T-helper 17 cell (primary cell): ENCODE results near the gene NR6A1. TPM values are rescaled to one million over a fixed set of nuclear protein-coding genes. Genes with fewer than 3 reads are reported as not detected.
"Not testable (repeated sequence)": the region's sequence is repeated elsewhere in the genome, so short reads cannot be mapped to it uniquely, and the experiment has no call there.

Experiments used
- ATAC-seq: fragments of 150-1000 bp; cut with Tn5 transposase; 2 replicates; pipeline ENCODE4 v1.10.0; 2021; ENCODE audit warnings: mild to moderate bottlenecking, moderate library complexity
- DNase-seq, 3 donors: peaks; one replicate each; pipeline versions ENCODE4 v3.0.0 to v3.0.0-alpha.2; 2020 to 2021
- H3K9me3 ChIP-seq: one replicate; pipeline ENCODE4 v1.7.0; 2013; ENCODE audit warnings: low read length, mild to moderate bottlenecking; ENCODE audit not compliant: control insufficient read depth, poor library complexity, severe bottlenecking
- H3K27ac Mint-ChIP-seq: one replicate; pipeline ENCODE4 v1.8.0; 2022; ENCODE audit warnings: mild to moderate bottlenecking, moderate library complexity, mixed read lengths
- H3K27me3 Mint-ChIP-seq: one replicate; pipeline ENCODE4 v1.8.0; 2022; ENCODE audit warnings: mixed read lengths
- H3K36me3 Mint-ChIP-seq: one replicate; pipeline ENCODE4 v1.8.0; 2022; ENCODE audit warnings: low read depth, mixed read lengths
- H3K4me1 Mint-ChIP-seq: one replicate; pipeline ENCODE4 v1.8.0; 2022; ENCODE audit warnings: mild to moderate bottlenecking, mixed read lengths
- H3K4me3 Mint-ChIP-seq: one replicate; pipeline ENCODE4 v1.8.0; 2022; ENCODE audit warnings: mild to moderate bottlenecking, moderate library complexity, mixed read lengths
- total RNA-seq, 4 donors: library from RNA in 2 of 4; stranded (reverse) in 2 of 4; gene quantifications; one replicate each; pipeline ENCODE4 v1.2.3 and lab custom pipeline; 2022 to 2026

NR6A1 gene
- total RNA-seq, 2 donors from 2014 or later = 0.08 to 0.22 TPM

DNA sequence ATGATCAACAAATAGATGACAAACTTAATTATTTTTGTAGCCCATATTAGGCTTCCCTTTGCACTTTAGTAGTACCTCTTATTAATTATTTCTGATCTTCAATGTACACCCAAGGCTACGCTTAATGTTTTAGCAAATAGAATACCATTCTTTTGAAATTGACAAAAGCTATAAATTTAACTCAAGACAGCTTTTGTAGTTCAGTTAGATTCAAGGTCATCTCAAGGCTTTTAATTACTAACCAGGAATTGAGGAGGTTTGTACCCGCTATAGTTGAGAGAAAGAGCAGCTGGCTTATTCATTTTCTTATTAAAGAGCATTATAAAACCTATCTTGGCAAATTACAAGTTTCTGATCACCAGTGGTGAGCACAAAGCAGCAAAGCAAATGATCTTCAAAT lies 15.1 kb downstream of the NR6A1 start:
- peaks cover 2% of the 10 kb centered on the region for H3K36me3 Mint-ChIP-seq
- ATAC-seq = no peak

DNA sequence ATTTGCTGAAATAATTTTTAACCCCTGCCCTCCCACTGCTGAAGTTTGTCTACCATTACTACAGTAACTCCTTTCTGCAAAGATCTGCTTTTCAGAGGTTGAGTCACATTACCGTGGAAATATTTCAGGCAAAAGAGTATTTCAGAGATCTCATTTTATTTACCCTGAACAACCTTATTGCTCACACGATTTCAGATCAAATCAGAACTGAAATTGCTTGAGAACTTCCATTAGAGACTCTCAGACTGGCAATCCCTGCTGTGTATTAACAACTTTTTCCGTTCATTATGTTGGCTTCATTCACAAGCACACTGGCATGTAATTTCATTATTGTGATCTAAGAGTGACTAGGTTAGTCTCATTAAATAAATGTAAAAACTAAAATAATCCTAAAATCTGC lies 16.1 kb downstream of the NR6A1 start:
- H3K27me3 Mint-ChIP-seq = peaks cover 77% of the 10 kb centered on the region
- peaks cover 2% of the 10 kb centered on the region for H3K36me3 Mint-ChIP-seq
- ATAC-seq (no peak), DNase-seq (no peak)
- H3K4me1 Mint-ChIP-seq = no peaks in the 10 kb centered on the region
- no peaks in the 10 kb centered on the region for H3K9me3 ChIP-seq
- H3K4me3 Mint-ChIP-seq = no peak overlapping the region
- no peak overlapping the region for H3K27ac Mint-ChIP-seq

More for the DNA sequence above, 15.1 kb downstream of the NR6A1 start:
- Mint-ChIP-seq H3K4me1 (no peaks in the 10 kb centered on the region), H3K27me3 (peaks cover 76% of the 10 kb centered on the region), H3K27ac (no peak overlapping the region), H3K4me3 (no peak overlapping the region)
- no peaks in the 10 kb centered on the region for H3K9me3 ChIP-seq
- DNase-seq = no peak

DNA sequence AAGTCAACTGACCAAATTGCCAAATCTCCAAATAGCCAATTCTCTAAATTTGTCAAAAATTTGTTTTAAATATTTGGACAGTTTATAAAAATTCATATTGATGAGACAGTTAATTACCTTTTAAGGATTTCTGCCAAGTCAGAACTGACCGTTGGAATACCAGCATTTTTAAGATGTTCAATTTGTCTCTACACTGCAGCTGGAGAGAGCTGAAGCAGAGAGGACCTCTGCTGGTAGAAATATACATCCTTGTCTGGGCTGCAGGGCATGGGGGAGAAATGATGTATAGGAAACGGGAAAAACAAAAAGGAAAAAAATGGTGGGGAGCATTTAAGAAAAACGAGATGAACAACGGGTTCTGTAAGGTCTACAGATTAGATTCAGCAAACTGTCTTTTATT lies 16.8 kb downstream of the NR6A1 start:
- H3K27me3 Mint-ChIP-seq = peaks cover 80% of the 10 kb centered on the region
- H3K27ac Mint-ChIP-seq = no peak overlapping the region
- H3K36me3 Mint-ChIP-seq = peaks cover 4% of the 10 kb centered on the region
- H3K4me1 Mint-ChIP-seq = no peaks in the 10 kb centered on the region
- ATAC-seq = no peak
- no peaks in the 10 kb centered on the region for H3K9me3 ChIP-seq
- no peak overlapping the region for H3K4me3 Mint-ChIP-seq
- DNase-seq = no peak

DNA sequence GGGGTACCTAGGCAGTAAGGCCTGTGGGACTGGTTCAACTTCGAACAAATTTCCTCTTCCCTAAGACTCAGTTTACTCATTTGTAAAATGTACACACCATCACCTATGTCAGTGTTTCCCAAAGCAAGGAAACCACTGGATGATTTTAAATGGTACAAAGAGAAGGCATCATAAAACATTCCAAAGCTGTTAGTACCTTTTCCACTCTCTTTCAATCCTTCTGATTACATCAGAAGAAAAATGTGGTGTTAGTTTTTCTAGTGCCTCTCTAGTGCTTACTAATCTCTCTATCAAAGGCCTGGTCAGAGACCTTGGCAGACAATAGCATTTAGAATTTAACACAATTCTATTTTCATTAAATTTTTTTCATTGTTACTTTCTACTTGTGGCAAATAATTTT lies 18.1 kb downstream of the NR6A1 start:
- DNase-seq (no peak), ATAC-seq (no peak)
- Mint-ChIP-seq H3K36me3 (peaks cover 4% of the 10 kb centered on the region), H3K4me3 (no peak overlapping the region), H3K4me1 (no peaks in the 10 kb centered on the region), H3K27ac (no peak overlapping the region), H3K27me3 (peaks cover 68% of the 10 kb centered on the region)
- H3K9me3 ChIP-seq = no peaks in the 10 kb centered on the region

DNA sequence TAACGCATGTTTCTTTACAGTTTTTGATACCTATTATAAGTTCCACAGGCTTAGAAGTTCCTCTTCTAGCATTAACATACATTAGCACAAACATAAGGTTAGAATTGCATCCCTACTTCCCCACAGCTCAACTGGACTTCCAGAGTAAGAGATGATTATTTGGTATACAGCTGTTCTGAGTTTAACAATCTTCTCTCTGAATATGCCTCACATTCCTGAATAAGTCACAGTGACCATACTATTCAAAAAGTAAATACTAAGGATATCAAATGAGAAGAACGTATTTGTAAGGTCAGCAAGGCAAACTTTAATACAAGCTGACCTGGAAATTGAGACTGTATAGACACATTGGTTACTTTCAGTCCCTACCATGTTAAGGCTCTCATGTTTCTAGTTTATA lies 21.3 kb downstream of the NR6A1 start:
- H3K27me3 Mint-ChIP-seq = peaks cover 48% of the 10 kb centered on the region
- no peak overlapping the region for H3K4me3 Mint-ChIP-seq
- no peaks in the 10 kb centered on the region for H3K9me3 ChIP-seq
- no peaks in the 10 kb centered on the region for H3K4me1 Mint-ChIP-seq
- H3K27ac Mint-ChIP-seq = no peak overlapping the region
- peaks cover 6% of the 10 kb centered on the region for H3K36me3 Mint-ChIP-seq
- DNase-seq (no peak), ATAC-seq (no peak)

DNA sequence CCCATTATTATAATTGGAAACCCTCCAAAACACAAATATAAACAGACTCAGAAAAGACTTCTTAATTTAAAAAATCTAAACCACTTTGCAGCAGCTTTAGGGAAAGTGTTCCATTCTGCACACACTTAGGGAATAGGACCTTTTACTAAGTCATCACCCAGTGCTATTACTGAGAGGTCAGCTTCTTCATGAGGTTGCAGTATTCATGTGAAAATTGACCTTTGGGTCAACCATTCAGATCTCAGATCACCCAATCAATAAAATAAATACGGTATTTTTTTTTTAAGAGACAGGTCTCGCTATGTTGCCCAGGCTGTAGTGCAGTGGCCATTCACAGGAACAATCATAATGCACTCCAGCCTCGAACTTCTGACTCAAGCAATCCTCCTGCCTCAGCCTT lies 21.8 kb downstream of the NR6A1 start:
- H3K27ac Mint-ChIP-seq = no peak overlapping the region
- no peak for ATAC-seq

DNA sequence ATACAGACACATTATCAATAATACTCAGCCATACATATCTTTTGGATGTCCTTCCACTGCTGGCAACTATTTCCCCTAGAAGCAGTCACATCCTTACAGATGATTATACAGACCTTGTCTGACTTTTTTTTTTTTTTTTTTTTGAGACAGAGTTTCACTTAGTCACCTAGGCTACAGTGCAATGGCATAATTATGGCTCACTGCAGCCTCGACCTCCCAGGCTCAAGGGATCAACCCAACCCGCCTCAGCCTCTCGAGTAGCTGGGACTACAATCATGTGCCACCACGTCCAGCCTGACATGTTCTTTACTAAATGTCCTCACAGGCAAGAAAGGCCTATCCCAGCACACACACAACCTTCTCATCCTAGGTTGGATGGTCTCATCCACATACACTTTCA lies 24.0 kb downstream of the NR6A1 start:
- no peaks in the 10 kb centered on the region for H3K9me3 ChIP-seq
- Mint-ChIP-seq H3K4me1 (no peaks in the 10 kb centered on the region), H3K4me3 (no peak overlapping the region)

More for the DNA sequence above, 21.8 kb downstream of the NR6A1 start:
- Mint-ChIP-seq H3K4me1 (no peaks in the 10 kb centered on the region), H3K36me3 (peaks cover 5% of the 10 kb centered on the region), H3K27me3 (peaks cover 48% of the 10 kb centered on the region), H3K4me3 (no peak overlapping the region)
- DNase-seq = no peak
- H3K9me3 ChIP-seq = no peaks in the 10 kb centered on the region

DNA sequence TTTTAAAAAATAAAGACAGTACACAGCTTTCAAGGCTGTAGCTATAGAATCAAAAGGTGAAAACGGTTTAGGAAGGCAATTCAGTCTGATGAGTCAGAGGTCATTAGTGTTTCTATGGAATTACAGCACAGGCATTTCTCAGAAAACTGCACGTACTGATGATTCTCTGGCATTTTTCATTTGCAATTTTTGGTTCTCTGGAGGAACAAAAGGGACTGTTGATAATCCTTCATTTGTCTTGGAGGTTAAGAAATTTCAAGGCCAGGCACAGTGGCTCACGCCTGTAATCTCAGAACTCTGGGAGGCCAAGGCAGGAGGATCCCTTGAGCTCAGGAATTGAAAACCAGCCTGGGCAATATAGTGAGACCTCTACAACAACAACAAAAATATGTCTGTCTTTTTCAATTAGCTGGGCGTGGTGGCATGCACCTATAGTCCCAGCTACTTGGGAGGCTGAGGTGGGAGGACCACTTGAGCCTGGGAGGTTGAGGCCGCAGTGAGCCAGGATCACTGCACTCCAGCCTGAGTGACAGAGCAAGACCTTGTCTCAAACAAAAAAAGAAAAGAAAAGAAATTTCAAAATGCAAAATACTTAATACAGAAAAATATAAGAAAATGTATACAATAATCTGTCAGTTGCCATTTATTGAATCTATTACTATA lies 27.3 kb downstream of the NR6A1 start:
- DNase-seq (no peak), ATAC-seq (no peak)
- Mint-ChIP-seq H3K4me1 (peaks cover 3% of the 10 kb centered on the region), H3K27me3 (peaks cover 42% of the 10 kb centered on the region), H3K36me3 (peaks cover 4% of the 10 kb centered on the region), H3K4me3 (no peak overlapping the region), H3K27ac (no peak overlapping the region)
- H3K9me3 ChIP-seq = no peaks in the 10 kb centered on the region

More for the DNA sequence above, 24.0 kb downstream of the NR6A1 start:
- H3K27ac Mint-ChIP-seq = no peak overlapping the region
- H3K27me3 Mint-ChIP-seq = peaks cover 40% of the 10 kb centered on the region
- peaks cover 5% of the 10 kb centered on the region for H3K36me3 Mint-ChIP-seq
- DNase-seq (no peak), ATAC-seq (no peak)

DNA sequence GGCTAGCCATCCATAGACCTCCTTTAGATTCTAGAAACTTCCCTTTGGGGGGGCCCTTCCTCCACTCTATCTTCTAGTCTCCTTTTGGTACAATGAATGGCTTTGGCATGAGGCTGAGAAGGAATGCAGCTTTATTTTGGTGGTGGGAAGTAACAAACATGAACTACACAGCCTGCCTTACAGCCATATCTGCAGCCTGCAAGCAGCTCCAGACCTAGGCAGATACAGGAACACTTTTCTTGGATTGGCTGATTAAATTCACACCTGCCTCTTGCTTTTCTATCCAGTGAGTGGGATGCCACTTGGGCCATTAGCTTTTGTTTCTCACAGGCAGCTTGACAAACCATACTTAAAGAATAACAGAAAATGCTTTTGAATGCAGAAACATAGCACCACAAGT lies 28.2 kb downstream of the NR6A1 start:
- no peak for ATAC-seq
- Mint-ChIP-seq H3K36me3 (peaks cover 4% of the 10 kb centered on the region), H3K27me3 (peaks cover 41% of the 10 kb centered on the region), H3K27ac (no peak overlapping the region), H3K4me1 (peaks cover 3% of the 10 kb centered on the region), H3K4me3 (no peak overlapping the region)
- no peaks in the 10 kb centered on the region for H3K9me3 ChIP-seq
- no peak for DNase-seq

DNA sequence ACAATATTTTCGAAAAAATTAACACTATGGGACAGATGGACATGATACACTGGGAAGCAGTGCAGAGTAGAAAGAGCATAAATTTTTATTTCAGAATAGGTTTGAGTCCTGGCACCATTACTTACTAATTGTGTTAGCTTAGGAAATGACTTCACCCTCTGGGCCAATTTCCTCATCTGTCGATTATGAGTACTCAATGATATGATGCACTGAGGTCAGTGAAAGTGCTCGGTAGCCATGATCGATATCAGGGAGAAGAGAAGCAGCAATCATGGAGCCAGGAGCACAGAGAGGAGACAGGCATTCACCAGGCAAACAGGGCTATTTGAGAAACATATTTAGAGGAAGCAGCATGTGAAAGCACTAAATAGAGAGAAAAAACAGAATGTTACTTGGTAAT lies 29.4 kb downstream of the NR6A1 start:
- H3K27ac Mint-ChIP-seq = no peak overlapping the region

DNA sequence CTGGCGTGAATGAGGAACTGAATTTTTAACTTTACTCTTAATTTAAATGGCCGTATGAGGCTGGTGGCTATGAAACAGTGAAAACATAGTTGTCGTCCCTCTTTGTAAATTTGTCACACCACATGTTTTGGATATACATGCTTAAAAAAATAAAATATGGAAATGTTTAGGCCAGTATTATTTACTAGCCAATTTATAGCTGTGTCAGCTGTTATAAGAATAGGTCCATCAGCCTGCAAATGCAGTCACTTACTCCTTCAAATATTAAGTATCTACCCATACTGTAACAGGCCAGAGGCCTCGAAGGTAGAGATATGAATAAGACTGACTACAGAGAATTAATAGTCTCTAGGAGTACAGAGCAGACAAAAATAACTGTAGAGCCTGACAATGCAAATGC lies 30.0 kb downstream of the NR6A1 start:
- Mint-ChIP-seq H3K4me3 (no peak overlapping the region), H3K36me3 (peaks cover 2% of the 10 kb centered on the region), H3K4me1 (peaks cover 3% of the 10 kb centered on the region), H3K27me3 (peaks cover 46% of the 10 kb centered on the region), H3K27ac (no peak overlapping the region)
- H3K9me3 ChIP-seq = no peaks in the 10 kb centered on the region
- no peak for ATAC-seq
- no peak for DNase-seq

More for the DNA sequence above, 29.4 kb downstream of the NR6A1 start:
- H3K9me3 ChIP-seq = no peaks in the 10 kb centered on the region
- peaks cover 41% of the 10 kb centered on the region for H3K27me3 Mint-ChIP-seq
- no peak overlapping the region for H3K4me3 Mint-ChIP-seq
- ATAC-seq (no peak), DNase-seq (no peak)
- peaks cover 2% of the 10 kb centered on the region for H3K36me3 Mint-ChIP-seq
- peaks cover 3% of the 10 kb centered on the region for H3K4me1 Mint-ChIP-seq

DNA sequence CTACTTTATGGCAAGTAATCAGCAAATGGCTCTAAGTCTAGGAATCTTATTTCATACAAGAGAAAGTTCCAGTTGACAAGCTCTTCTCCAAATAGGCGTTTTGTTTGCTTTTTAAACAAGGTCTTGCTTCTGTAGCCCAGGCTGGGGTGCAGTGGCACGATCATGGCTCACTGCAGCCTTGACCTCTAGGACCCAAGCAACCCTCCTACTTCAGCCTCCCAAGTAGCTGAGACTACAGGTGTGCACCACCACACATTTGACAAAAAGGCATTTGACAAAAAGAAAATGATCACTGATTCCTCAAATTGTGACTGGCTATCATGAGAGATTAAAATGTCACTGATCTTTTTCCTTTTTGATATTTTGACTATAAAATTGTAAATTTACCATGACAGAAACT lies 31.8 kb downstream of the NR6A1 start:
- H3K27me3 Mint-ChIP-seq = peaks cover 49% of the 10 kb centered on the region
- peaks cover 2% of the 10 kb centered on the region for H3K36me3 Mint-ChIP-seq
- H3K9me3 ChIP-seq = no peaks in the 10 kb centered on the region
- DNase-seq (no peak), ATAC-seq (no peak)
- no peak overlapping the region for H3K27ac Mint-ChIP-seq
- H3K4me1 Mint-ChIP-seq = peaks cover 5% of the 10 kb centered on the region
- H3K4me3 Mint-ChIP-seq = no peak overlapping the region

DNA sequence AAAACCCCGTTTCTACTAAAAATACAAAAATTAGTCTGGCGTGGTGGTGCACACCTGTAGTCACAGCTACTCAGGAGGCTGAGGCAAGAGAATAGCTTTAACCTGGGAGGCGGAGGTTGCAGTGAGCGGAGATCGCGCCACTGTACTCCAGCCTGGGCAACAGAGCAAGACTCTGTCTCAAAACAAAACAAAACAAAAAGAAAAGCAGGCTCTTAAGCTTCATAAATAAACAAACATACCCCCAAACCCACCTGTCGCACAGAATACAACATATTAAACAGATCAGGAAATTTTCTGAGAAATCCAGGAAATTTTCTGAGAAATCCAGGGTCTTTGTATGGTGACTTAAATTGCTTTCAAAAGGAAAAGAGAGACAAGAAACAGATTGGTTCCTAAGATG lies 33.0 kb downstream of the NR6A1 start:
- H3K27me3 Mint-ChIP-seq = peaks cover 53% of the 10 kb centered on the region
- DNase-seq, H3K9me3 ChIP-seq, H3K4me1 Mint-ChIP-seq, ATAC-seq, H3K36me3 Mint-ChIP-seq, H3K27ac Mint-ChIP-seq, H3K4me3 Mint-ChIP-seq: not testable (repeated sequence)

DNA sequence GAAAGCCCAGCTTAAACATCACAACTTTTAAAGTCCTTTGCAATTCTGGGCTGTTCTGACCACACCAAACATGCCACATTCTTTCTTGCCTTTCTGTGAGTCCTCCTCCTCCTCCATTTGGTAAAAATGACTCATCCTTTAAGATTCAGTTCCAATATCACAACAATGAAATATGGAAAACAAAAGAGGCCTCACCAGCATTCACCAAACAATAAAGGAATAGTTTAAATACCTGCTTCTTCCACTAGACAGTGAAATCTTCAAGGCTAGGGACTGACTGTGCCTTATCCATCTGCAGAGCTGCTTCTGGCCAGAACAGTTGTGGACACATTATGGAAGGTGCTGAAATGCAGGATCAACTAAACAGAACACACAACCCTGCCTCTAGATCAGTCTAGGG lies 36.0 kb downstream of the NR6A1 start:
- Mint-ChIP-seq H3K4me1 (peaks cover 3% of the 10 kb centered on the region), H3K27ac (no peak overlapping the region), H3K36me3 (no peaks in the 10 kb centered on the region), H3K4me3 (no peak overlapping the region), H3K27me3 (peaks cover 44% of the 10 kb centered on the region)
- ATAC-seq (no peak), DNase-seq (no peak)
- no peaks in the 10 kb centered on the region for H3K9me3 ChIP-seq
